LNCaP clone FGC (cell line): Measurements from ENCODE around the gene BCL11B.

Experiments
- DNase-seq: peaks from one replicate; pipeline ENCODE4 v3.0.0-alpha.2; 2011; ENCODE audit warnings: low read depth
- H3K4me3 ChIP-seq: 2 replicates; pipeline ENCODE4 v1.5.1; 2011; ENCODE audit warnings: mild to moderate bottlenecking, low read depth, low read length, control low read depth
- TF ChIP-seq, protein P1 (sequence below): IDR thresholded peaks from 2 replicates; pipeline ENCODE4 v1.5.1; 2012; ENCODE audit warnings: mild to moderate bottlenecking; ENCODE audit not compliant: control insufficient read depth, insufficient read depth; ENCODE audit errors: extremely low read depth

Gene BCL11B

GRCh38 chr14:99317231-99318090 is 45.5 kb upstream of the BCL11B start:
- H3K4me3 ChIP-seq, result no peak overlapping the region
- DNase-seq, result no peak
- TF ChIP-seq, protein P1, sequence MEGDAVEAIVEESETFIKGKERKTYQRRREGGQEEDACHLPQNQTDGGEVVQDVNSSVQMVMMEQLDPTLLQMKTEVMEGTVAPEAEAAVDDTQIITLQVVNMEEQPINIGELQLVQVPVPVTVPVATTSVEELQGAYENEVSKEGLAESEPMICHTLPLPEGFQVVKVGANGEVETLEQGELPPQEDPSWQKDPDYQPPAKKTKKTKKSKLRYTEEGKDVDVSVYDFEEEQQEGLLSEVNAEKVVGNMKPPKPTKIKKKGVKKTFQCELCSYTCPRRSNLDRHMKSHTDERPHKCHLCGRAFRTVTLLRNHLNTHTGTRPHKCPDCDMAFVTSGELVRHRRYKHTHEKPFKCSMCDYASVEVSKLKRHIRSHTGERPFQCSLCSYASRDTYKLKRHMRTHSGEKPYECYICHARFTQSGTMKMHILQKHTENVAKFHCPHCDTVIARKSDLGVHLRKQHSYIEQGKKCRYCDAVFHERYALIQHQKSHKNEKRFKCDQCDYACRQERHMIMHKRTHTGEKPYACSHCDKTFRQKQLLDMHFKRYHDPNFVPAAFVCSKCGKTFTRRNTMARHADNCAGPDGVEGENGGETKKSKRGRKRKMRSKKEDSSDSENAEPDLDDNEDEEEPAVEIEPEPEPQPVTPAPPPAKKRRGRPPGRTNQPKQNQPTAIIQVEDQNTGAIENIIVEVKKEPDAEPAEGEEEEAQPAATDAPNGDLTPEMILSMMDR, result no peak

DNA sequence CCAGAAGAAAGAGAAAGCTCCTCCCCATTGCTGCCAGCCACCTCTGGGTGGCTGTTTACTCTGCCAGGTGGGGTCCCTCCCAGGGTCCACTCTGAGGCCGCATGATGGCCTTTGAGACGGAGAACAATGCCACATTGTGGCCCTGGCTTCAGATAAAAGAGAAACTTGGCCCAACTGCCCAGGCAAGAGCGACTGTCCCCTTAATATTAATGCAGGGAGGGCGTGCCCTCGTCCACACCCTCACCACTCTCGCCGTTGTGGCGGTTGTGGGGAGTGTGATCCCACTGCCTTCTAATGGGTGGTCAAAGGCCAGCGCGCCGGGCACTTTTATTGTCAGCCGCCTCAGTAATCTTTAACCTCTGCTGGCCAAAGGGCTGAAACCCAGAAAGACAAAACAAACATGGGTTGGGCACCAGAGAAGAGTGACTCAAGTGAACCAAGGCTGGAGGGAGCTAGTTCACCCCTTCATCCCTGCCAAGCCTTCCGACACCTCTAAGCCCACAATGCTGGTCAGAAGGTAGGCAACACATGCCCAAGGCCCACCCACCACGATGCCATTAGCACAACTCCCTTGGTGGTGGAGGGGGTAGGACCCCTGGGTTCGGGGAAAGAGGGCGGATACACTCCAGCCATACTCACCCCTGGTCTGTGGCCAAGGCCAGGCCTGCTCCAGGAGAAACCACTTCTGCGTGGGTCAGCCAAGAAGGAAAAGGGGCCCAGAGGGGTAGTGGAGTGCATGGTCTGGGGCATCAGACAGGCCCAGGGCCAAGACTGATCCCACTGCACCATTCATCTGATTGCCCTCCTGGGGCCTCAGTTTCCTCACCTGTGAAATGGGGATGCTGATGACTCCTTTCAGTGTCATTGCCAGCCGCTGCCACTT is 44.5 kb upstream of the BCL11B start:
- TF ChIP-seq, protein P1, result no peak
- H3K4me3 ChIP-seq, result no peak overlapping the region
- DNase-seq, result no peak

DNA sequence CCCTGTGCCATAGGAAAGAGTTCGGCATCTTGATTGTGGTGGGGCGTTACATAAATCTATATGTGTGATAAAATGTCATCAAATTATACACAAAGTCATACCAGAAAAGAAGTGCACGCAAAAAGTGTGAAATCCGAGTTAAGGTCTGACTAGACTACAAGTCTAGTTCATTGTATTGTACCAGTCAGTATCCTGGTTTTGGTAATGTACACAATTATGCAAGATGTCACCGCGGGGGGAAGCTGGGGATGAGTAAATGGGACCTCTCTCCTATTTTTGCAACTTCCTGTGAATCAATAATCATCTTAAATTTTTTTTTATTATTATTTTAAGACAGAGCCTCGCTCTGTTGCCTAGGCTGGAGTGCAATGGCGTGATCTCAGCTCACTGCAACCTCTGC is 43.2 kb upstream of the BCL11B start:
- no peak for DNase-seq
- TF ChIP-seq, protein P1, result no peak

DNA sequence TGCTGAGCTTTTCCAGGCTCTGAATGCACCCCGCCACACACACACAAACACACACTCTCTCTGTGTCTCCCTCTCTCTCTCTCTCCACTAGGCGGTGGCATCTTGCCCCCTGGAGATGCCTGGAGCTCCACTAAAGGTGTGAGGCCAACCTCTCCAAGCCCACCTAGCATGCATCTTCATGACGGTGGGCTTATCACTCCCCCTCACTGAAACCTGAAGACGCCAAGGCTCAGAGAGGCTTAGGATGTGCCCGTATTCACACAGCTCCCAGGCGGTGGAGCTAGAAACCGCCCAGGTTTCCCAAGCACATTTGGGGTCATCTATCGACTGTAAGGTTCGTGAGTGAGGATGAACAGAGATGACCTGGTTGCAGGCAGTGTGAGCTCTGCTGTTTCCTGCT is 42.6 kb upstream of the BCL11B start:
- DNase-seq, result no peak
- H3K4me3 ChIP-seq, result no peak overlapping the region
- TF ChIP-seq, protein P1, result no peak

More for the DNA sequence above, 43.2 kb upstream of the BCL11B start:
- no peak overlapping the region for H3K4me3 ChIP-seq

DNA sequence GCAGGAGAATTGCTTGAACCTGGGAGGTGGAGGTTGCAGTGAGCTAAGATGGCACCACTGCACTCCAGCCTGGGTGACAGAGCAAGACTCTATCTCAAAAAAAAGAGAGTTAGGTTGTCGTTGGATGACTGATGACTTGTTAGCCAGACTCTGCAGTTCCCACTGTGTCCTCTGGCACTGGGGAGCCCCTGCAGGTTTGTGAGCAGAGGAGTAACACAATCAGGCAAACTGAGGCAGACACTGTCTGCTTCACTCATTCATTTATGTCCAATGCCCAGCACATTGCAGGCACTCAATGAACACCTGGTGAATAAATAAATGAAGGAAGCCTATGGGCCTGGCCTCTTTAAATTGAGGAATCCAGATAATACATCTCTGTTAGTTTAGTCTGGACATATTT is 41.2 kb upstream of the BCL11B start:
- H3K4me3 ChIP-seq, result no peak overlapping the region
- TF ChIP-seq, protein P1, result no peak
- no peak for DNase-seq

GRCh38 chr14:99312106-99312505 is 40.1 kb upstream of the BCL11B start:
- TF ChIP-seq, protein P1, result no peak
- no peak overlapping the region for H3K4me3 ChIP-seq
- no peak for DNase-seq
